ENCODE measurements around the gene THRA. TPM values are rescaled to one million over a fixed set of nuclear protein-coding genes. Genes with fewer than 3 reads are reported as not detected.

Gene THRA
- total RNA-seq, 1 experiment from 2014 or later = 10.1 TPM

DNA sequence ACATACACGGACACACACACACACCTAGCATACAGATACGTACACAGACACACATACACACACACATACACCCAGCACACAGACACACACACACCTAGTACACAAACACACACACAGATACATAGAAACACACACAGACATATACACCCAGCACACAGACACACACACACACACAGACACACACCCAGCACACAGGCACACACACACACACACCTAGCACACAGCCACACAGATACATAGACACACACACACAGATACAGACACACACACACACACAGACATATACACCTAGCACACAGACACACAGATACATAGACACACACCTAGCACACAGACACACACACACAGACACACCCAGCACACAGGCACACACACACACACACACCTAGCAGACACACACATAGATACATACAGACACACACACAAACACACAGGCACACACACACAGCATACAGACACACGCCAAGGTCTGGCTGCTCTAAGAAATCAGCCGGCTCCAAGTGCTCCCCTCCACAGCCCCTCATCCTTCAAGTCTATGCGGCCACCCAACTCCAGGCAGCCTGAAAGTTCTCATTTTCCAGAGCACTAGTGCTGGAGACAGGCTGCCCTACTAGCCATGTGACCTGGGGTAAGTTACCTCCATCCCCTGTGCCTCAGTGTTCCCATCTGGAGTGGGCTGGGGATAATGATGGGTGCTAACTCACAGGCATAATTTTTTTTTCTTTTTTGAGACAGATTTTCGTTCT, 24.5 kb downstream of the THRA start:
- no peak overlapping the region for H3K4me2 ChIP-seq (ENCODE audit: insufficient read depth, insufficient read length, low read length)
- no peak overlapping the region for H3T11ph ChIP-seq (ENCODE audit: low read length)
- no peak overlapping the region for H2BK15ac ChIP-seq (ENCODE audit: low read depth, low read length)
- no peak overlapping the region for H3K18ac ChIP-seq (ENCODE audit: insufficient read length, low read depth, low read length)
- peaks cover 2% of the 10 kb centered on the region for H4K20me1 ChIP-seq (ENCODE audit: control insufficient read depth, insufficient read depth, insufficient read length)
- no peaks in the 10 kb centered on the region for H3K23me2 ChIP-seq (ENCODE audit: insufficient read length, low read depth, low read length, poor library complexity, severe bottlenecking)
- no peak overlapping the region for H2BK5ac ChIP-seq (ENCODE audit: insufficient read length, low read length)
- H3K14ac ChIP-seq (ENCODE audit: insufficient read depth, low read length) = no peak overlapping the region
- Mint-ChIP-seq H3K4me3 (no peak overlapping the region; a peak in 2 of 5 replicates), H3K4me1 (peaks cover 9 to 33% of the 10 kb centered on the region in 2 experiments; a peak in 3 of 4 replicates), H3K36me3 (ENCODE audit: insufficient read depth in 1 of 3, low read depth in 3 of 3) (peaks cover 10 to 29% (median 24%) of the 10 kb centered on the region in 3 experiments; a peak in 6 of 7 replicates), H3K27ac (no peak overlapping the region; a peak in 1 of 7 replicates), H3K9me3 (peaks cover 0 to 2% of the 10 kb centered on the region in 2 experiments; a peak in 1 of 5 replicates), H3K27me3 (ENCODE audit: low read depth) (no peaks in the 10 kb centered on the region)
- H3K56ac ChIP-seq (ENCODE audit: insufficient read length, low read depth, low read length) = peak overlapping the region; percentile 38
- no peak overlapping the region for H3K4ac ChIP-seq (ENCODE audit: low read depth, low read length)
- TF ChIP-seq, protein P1, sequence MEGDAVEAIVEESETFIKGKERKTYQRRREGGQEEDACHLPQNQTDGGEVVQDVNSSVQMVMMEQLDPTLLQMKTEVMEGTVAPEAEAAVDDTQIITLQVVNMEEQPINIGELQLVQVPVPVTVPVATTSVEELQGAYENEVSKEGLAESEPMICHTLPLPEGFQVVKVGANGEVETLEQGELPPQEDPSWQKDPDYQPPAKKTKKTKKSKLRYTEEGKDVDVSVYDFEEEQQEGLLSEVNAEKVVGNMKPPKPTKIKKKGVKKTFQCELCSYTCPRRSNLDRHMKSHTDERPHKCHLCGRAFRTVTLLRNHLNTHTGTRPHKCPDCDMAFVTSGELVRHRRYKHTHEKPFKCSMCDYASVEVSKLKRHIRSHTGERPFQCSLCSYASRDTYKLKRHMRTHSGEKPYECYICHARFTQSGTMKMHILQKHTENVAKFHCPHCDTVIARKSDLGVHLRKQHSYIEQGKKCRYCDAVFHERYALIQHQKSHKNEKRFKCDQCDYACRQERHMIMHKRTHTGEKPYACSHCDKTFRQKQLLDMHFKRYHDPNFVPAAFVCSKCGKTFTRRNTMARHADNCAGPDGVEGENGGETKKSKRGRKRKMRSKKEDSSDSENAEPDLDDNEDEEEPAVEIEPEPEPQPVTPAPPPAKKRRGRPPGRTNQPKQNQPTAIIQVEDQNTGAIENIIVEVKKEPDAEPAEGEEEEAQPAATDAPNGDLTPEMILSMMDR (conservative IDR thresholded peaks at IDR 0.05) = no peak
- no peaks in the 10 kb centered on the region for H3K9me3 ChIP-seq (ENCODE audit: control insufficient read depth, low read depth, low read length)
- no peak overlapping the region for H3K9ac ChIP-seq (ENCODE audit: extremely low read depth, insufficient read length, low read length)
- no peak overlapping the region for H2BK20ac ChIP-seq (ENCODE audit: low read depth, low read length, poor library complexity, severe bottlenecking)
- no peak overlapping the region for H2AFZ ChIP-seq (ENCODE audit: low read length)
- no peaks in the 10 kb centered on the region; the same call in 1 of the 2 replicates for H3K4me1 ChIP-seq (ENCODE audit: insufficient read depth, low read length)
- no peak overlapping the region for H3K23ac ChIP-seq (ENCODE audit: insufficient read length, low read depth, low read length)
- H4K91ac ChIP-seq (ENCODE audit: insufficient read length, low read depth, low read length) = no peak overlapping the region
- WGBS (ENCODE audit: extremely low coverage, insufficient read length, low lambda C conversion rate) = no CpG with 5 or more reads among the region's 6 CpGs
- H3K79me2 ChIP-seq (ENCODE audit: insufficient read depth, low read length) = no peaks in the 10 kb centered on the region
- no peaks in the 10 kb centered on the region for H3K79me1 ChIP-seq (ENCODE audit: insufficient read depth, low read depth, low read length, poor library complexity, severe bottlenecking)
- H2BK120ac ChIP-seq (ENCODE audit: low read depth, low read length, poor library complexity, severe bottlenecking) = no peak overlapping the region
- no peak overlapping the region for H4K8ac ChIP-seq (replicated peaks; ENCODE audit: insufficient read length, low read depth, low read length)
- no peaks in the 10 kb centered on the region for H3K27me3 ChIP-seq (ENCODE audit: insufficient read depth, low read length)
- no peak overlapping the region for H2AK5ac ChIP-seq (ENCODE audit: insufficient read length, low read length)
- H3K27ac ChIP-seq (ENCODE audit: insufficient read length, low read depth, low read length) = no peak overlapping the region
- no peak for DNase-seq
- H2BK12ac ChIP-seq (ENCODE audit: insufficient read length, low read depth, low read length) = no peak overlapping the region
- H4K5ac ChIP-seq (ENCODE audit: insufficient read length, low read depth, low read length) = no peak overlapping the region
